ENCODE data around the gene KLHL17.
A peak's percentile ranks its signal among the peaks of the same experiment; 100 is the strongest.

KLHL17 gene

GRCh38 chr1:919271-919872 is 41.0 kb upstream of the KLHL17 start:
- no peak for TF ChIP-seq CTCF (IDR thresholded peaks at IDR 0.05; ENCODE audit: poor library complexity, severe bottlenecking)
- DNase-seq (ENCODE audit: low spot score) (no peak), ATAC-seq (ENCODE audit: low read depth) (no peak)
- H3K27me3 ChIP-seq (ENCODE audit: insufficient read depth, poor library complexity, severe bottlenecking), result peaks cover 81% of the 10 kb centered on the region
- no peak overlapping the region for H3K27ac ChIP-seq (ENCODE audit: poor library complexity, severe bottlenecking)
- no peak overlapping the region for H3K4me3 ChIP-seq (ENCODE audit: severe bottlenecking)
- H3K36me3 ChIP-seq (ENCODE audit: low read depth), result no peaks in the 10 kb centered on the region
- H3K9me3 ChIP-seq (ENCODE audit: severe bottlenecking), result no peaks in the 10 kb centered on the region
- H3K4me1 ChIP-seq (ENCODE audit: insufficient read depth, poor library complexity, severe bottlenecking), result peaks cover 4% of the 10 kb centered on the region

- H3K27me3 ChIP-seq (ENCODE audit: insufficient read depth, poor library complexity, severe bottlenecking), result peaks cover 83% of the 10 kb centered on the region
- no peak overlapping the region for H3K27ac ChIP-seq (ENCODE audit: poor library complexity, severe bottlenecking)
- ATAC-seq (ENCODE audit: low read depth) (no peak), DNase-seq (ENCODE audit: low spot score) (no peak)
- no peak for TF ChIP-seq CTCF (IDR thresholded peaks at IDR 0.05; ENCODE audit: poor library complexity, severe bottlenecking)
- H3K9me3 ChIP-seq (ENCODE audit: severe bottlenecking), result no peaks in the 10 kb centered on the region
- H3K4me3 ChIP-seq (ENCODE audit: severe bottlenecking), result no peak overlapping the region
- no peaks in the 10 kb centered on the region for H3K36me3 ChIP-seq (ENCODE audit: low read depth)
- H3K4me1 ChIP-seq (ENCODE audit: insufficient read depth, poor library complexity, severe bottlenecking), result peaks cover 4% of the 10 kb centered on the region
Measured at GRCh38 chr1:920010-920409, 40.4 kb upstream of the KLHL17 start.

- Histone ChIP-seq H3K4me1 (ENCODE audit: insufficient read depth, poor library complexity, severe bottlenecking) (peaks cover 4% of the 10 kb centered on the region), H3K36me3 (ENCODE audit: low read depth) (no peaks in the 10 kb centered on the region), H3K4me3 (ENCODE audit: severe bottlenecking) (no peak overlapping the region), H3K9me3 (ENCODE audit: severe bottlenecking) (no peaks in the 10 kb centered on the region), H3K27ac (ENCODE audit: poor library complexity, severe bottlenecking) (no peak overlapping the region), H3K27me3 (ENCODE audit: insufficient read depth, poor library complexity, severe bottlenecking) (peaks cover 82% of the 10 kb centered on the region)
- no peak for TF ChIP-seq CTCF (IDR thresholded peaks at IDR 0.05; ENCODE audit: poor library complexity, severe bottlenecking)
- DNase-seq (ENCODE audit: low spot score) (no peak), ATAC-seq (ENCODE audit: low read depth) (no peak)
Measured at GRCh38 chr1:920521-920920, 39.9 kb upstream of the KLHL17 start.

GRCh38 chr1:921011-921837 is 39.2 kb upstream of the KLHL17 start:
- H3K27ac ChIP-seq (ENCODE audit: poor library complexity, severe bottlenecking), result no peak overlapping the region
- peaks cover 4% of the 10 kb centered on the region for H3K4me1 ChIP-seq (ENCODE audit: insufficient read depth, poor library complexity, severe bottlenecking)
- H3K9me3 ChIP-seq (ENCODE audit: severe bottlenecking), result no peaks in the 10 kb centered on the region
- no peak for TF ChIP-seq CTCF (IDR thresholded peaks at IDR 0.05; ENCODE audit: poor library complexity, severe bottlenecking)
- no peak for DNase-seq (ENCODE audit: low spot score)
- no peak overlapping the region for H3K4me3 ChIP-seq (ENCODE audit: severe bottlenecking)
- H3K27me3 ChIP-seq (ENCODE audit: insufficient read depth, poor library complexity, severe bottlenecking), result peaks cover 82% of the 10 kb centered on the region
- no peaks in the 10 kb centered on the region for H3K36me3 ChIP-seq (ENCODE audit: low read depth)
- ATAC-seq (ENCODE audit: low read depth), result peak; percentile 66

All from RWPE2 (cell line).